ENCODE results near the gene ADK.

GRCh38 chr10:74620626-74621025 is 469.6 kb downstream of the ADK start:
- TF ChIP-seq EZH2 (IDR thresholded peaks at IDR 0.05; ENCODE audit: low read depth) (no peak), CTCF (conservative IDR thresholded peaks at IDR 0.05) (no peak)
